Measurements from ENCODE around the gene SUPT20HL1.

The SUPT20HL1 gene

GRCh38 chrX:24334461-24334860, 26.0 kb upstream of the SUPT20HL1 start (continued):
- TF ChIP-seq, protein P1, sequence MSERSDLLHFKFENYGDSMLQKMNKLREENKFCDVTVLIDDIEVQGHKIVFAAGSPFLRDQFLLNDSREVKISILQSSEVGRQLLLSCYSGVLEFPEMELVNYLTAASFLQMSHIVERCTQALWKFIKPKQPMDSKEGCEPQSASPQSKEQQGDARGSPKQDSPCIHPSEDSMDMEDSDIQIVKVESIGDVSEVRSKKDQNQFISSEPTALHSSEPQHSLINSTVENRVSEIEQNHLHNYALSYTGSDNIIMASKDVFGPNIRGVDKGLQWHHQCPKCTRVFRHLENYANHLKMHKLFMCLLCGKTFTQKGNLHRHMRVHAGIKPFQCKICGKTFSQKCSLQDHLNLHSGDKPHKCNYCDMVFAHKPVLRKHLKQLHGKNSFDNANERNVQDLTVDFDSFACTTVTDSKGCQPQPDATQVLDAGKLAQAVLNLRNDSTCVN (tag by site-specific recombination; optimal IDR thresholded peaks at IDR 0.05), result no peak
- TF ChIP-seq SETDB1 (IDR thresholded peaks at IDR 0.05; ENCODE audit: insufficient read length, low read length) (no peak), ZNF423 (tag by site-specific recombination; IDR thresholded peaks at IDR 0.05) (no peak), ZNF549 (tag by site-specific recombination; IDR thresholded peaks at IDR 0.05) (no peak)
- TF ChIP-seq, protein P2, sequence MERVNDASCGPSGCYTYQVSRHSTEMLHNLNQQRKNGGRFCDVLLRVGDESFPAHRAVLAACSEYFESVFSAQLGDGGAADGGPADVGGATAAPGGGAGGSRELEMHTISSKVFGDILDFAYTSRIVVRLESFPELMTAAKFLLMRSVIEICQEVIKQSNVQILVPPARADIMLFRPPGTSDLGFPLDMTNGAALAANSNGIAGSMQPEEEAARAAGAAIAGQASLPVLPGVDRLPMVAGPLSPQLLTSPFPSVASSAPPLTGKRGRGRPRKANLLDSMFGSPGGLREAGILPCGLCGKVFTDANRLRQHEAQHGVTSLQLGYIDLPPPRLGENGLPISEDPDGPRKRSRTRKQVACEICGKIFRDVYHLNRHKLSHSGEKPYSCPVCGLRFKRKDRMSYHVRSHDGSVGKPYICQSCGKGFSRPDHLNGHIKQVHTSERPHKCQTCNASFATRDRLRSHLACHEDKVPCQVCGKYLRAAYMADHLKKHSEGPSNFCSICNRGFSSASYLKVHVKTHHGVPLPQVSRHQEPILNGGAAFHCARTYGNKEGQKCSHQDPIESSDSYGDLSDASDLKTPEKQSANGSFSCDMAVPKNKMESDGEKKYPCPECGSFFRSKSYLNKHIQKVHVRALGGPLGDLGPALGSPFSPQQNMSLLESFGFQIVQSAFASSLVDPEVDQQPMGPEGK (tag by site-specific recombination; IDR thresholded peaks at IDR 0.05), result no peak

DNA sequence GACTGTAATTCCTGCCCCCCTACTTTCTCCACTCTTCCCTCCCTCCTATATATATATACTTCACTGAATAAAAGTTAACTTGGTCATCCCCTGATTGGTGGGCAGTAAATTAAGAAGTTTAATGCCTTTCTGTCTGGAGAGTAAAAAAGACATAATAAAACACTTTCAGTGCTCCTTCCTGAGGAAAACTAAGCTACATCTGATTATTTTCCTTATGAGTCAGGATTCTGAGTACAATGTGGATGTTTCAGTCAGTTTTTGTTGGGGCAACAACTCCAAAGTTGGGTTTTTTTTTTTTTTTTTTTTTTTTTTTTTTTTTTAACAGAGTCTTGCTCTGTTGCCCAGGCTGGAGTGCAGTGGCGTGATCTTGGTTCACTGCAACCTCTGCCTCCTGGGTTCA, 24.6 kb upstream of the SUPT20HL1 start:
- H3K4me1 ChIP-seq (ENCODE audit: control insufficient read depth, insufficient read depth, low read length), result no peaks in the 10 kb centered on the region
- no peak overlapping the region for H3K4me3 ChIP-seq (ENCODE audit: low read depth, low read length)
- H3K27ac ChIP-seq (ENCODE audit: extremely low read depth, low read depth, low read length), result no peak overlapping the region
- no peaks in the 10 kb centered on the region; the same call in 1 of the 2 replicates for H3K9me3 ChIP-seq (ENCODE audit: control insufficient read depth, insufficient read depth, low read depth, low read length)
- TF ChIP-seq, protein P3, sequence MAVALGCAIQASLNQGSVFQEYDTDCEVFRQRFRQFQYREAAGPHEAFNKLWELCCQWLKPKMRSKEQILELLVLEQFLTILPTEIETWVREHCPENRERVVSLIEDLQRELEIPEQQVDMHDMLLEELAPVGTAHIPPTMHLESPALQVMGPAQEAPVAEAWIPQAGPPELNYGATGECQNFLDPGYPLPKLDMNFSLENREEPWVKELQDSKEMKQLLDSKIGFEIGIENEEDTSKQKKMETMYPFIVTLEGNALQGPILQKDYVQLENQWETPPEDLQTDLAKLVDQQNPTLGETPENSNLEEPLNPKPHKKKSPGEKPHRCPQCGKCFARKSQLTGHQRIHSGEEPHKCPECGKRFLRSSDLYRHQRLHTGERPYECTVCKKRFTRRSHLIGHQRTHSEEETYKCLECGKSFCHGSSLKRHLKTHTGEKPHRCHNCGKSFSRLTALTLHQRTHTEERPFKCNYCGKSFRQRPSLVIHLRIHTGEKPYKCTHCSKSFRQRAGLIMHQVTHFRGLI (tag by site-specific recombination; IDR thresholded peaks at IDR 0.05), result no peak
- ChIA-PET POLR2A (no interaction called here), CTCF (interaction anchor here (0.8 kb wide), 1 partner anchor 76 kb away, joined by 3 read pairs; no protein-coding TSS in a partner anchor)
- no peaks in the 10 kb centered on the region for H3K36me3 ChIP-seq (ENCODE audit: control insufficient read depth in 2 of 2, insufficient read depth in 1 of 2, low read length in 2 of 2)

DNA sequence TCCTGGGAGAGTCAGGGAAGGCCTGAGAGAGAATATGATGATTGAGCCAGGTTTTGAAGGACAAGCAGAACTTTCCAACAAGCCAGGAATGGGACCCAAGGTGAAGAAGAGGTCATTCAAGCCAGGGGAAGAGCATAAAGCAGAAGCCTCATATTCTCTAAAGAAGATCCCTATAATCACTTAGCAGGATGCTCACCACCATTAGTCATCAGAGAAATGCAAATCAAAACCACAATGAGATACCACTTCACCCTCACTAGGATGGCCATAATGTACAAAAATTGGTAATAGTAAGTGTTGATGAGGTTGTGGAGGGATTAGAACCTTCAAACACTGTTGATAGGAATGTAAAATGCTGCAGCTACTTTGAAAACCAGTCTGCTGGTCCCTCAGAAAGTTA, 20.5 kb upstream of the SUPT20HL1 start:
- H3K4me1 ChIP-seq (ENCODE audit: control insufficient read depth, insufficient read depth, low read length), result no peaks in the 10 kb centered on the region
- no peaks in the 10 kb centered on the region for H3K36me3 ChIP-seq (ENCODE audit: control insufficient read depth in 2 of 2, insufficient read depth in 1 of 2, low read length in 2 of 2)
- H3K27ac ChIP-seq (ENCODE audit: extremely low read depth, low read depth, low read length), result no peak overlapping the region
- CTCF ChIA-PET, result no interaction called here
- H3K9me3 ChIP-seq (ENCODE audit: control insufficient read depth, insufficient read depth, low read depth, low read length), result no peaks in the 10 kb centered on the region; the same call in 1 of the 2 replicates
- POLR2A ChIA-PET, result no interaction called here
- TF ChIP-seq ZNF114 (tag by site-specific recombination; IDR thresholded peaks at IDR 0.05) (no peak), MEIS1 (CRISPR knock-in tag; IDR thresholded peaks at IDR 0.05; ENCODE audit: borderline replicate concordance) (no peak), ZFP3 (tag by site-specific recombination; IDR thresholded peaks at IDR 0.05; ENCODE audit: low read depth) (no peak), ZNF560 (tag by site-specific recombination; IDR thresholded peaks at IDR 0.05; ENCODE audit: borderline replicate concordance) (no peak), ZNF335 (tag by site-specific recombination; conservative IDR thresholded peaks at IDR 0.05) (no peak)
- no peak overlapping the region for H3K4me3 ChIP-seq (ENCODE audit: low read depth, low read length)

DNA sequence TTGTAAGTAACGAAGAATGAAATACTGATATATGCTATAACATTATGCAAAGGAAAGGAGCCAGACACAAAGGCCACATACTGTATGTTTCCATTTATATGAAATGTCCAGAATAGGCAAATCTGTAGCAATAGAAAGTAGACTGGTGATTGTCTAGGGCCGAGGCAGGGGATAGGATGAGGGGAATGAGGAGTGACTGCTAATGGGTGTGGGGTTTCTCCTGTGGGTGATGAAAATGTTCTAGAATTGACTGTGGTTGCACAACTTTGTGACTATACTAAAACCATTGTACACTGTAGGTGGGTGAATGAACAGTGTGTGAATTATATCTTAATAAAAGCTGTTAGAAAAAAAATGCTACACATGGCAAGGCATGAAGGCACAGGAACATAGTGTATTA, 19.9 kb upstream of the SUPT20HL1 start:
- H3K36me3 ChIP-seq (ENCODE audit: control insufficient read depth in 2 of 2, insufficient read depth in 1 of 2, low read length in 2 of 2), result no peaks in the 10 kb centered on the region
- no peak overlapping the region for H3K4me3 ChIP-seq (ENCODE audit: low read depth, low read length)
- ChIA-PET POLR2A (no interaction called here), CTCF (no interaction called here)
- no peak overlapping the region for H3K27ac ChIP-seq (ENCODE audit: extremely low read depth, low read depth, low read length)
- TF ChIP-seq TRIM28 (IDR thresholded peaks at IDR 0.05; ENCODE audit: borderline replicate concordance, low read length) (no peak), ZNF10 (tag by site-specific recombination; IDR thresholded peaks at IDR 0.05) (no peak), ZNF362 (tag by site-specific recombination; IDR thresholded peaks at IDR 0.05) (no peak), ELK4 (IDR thresholded peaks at IDR 0.05; ENCODE audit: borderline replicate concordance, low read depth, low read length) (no peak), ZBTB17 (tag by site-specific recombination; IDR thresholded peaks at IDR 0.05) (no peak), REPIN1 (tag by site-specific recombination; IDR thresholded peaks at IDR 0.05; ENCODE audit: low read depth) (no peak)
- H3K4me1 ChIP-seq (ENCODE audit: control insufficient read depth, insufficient read depth, low read length), result no peaks in the 10 kb centered on the region
- H3K9me3 ChIP-seq (ENCODE audit: control insufficient read depth, insufficient read depth, low read depth, low read length), result no peaks in the 10 kb centered on the region; the same call in 1 of the 2 replicates

Measured in HEK293 (cell line).